ENCODE measurements around the gene MAP2K6. TPM values are rescaled to one million over a fixed set of nuclear protein-coding genes. Genes with fewer than 3 reads are reported as not detected.

Gene MAP2K6
- total and polyA plus RNA-seq, 2 of the 8 experiments (the other 6 are each of a cell fraction or from before 2014, with no cell fraction given), result 11.0 to 44.1 TPM

DNA sequence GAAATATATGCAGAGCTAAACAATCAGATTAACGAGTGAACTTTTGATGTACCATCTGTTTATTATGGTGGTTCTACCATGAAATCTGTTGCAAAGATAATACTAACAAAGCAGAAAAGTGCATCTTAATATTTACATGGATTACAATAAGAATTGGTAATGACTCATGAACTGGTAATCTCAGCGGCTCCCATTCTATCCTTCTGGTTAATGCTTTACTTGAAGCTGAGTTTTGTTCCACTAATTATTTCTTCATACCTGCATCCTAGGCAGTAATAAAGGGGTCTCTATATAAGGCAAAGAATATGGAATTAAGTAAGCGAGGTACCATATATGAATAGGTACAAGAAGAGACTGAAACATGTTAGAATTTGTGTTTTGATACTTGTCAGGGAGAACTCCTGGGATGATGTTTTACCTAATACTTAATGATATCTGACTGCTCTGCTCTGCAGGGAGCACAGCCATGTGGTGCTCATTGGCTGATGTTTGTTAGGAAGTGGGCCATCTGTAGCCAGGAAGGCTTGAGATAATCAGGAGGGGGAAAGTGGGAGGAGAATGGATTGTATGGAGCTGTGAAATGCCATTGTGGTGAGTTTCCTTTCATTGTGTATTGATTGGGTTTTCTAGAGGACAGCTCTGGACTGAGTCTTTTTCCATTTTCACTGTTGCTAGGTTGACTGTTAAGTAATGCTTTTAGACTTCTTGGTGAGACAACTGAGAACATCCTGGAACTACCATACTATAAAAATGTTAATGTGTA is 52.6 kb downstream of the MAP2K6 start:
- DNase-seq (ENCODE audit: low read depth in 1 of 2, low spot score in 2 of 2) (no peak), FAIRE-seq (peak; percentile 60)
- Histone ChIP-seq H3K9me3 (ENCODE audit: insufficient read depth in 2 of 2, low read depth in 1 of 2, low read length in 1 of 2) (no peaks in the 10 kb centered on the region; a peak in 1 of 4 replicates), H3K18ac (ENCODE audit: extremely low read depth, low read length) (no peak overlapping the region), H2BK20ac (ENCODE audit: low read length) (no peak overlapping the region), H4K5ac (ENCODE audit: insufficient read length, low read depth, low read length) (no peak overlapping the region), H3K4me1 (replicated peaks in 1 of 4; ENCODE audit: control insufficient read depth in 3 of 4, insufficient read depth in 4 of 4, low read length in 3 of 4) (peaks cover 0 to 17% (median 12%) of the 10 kb centered on the region in 4 experiments; a peak in 4 of 7 replicates), H3K4me2 (ENCODE audit: insufficient read depth in 1 of 2, low read depth in 2 of 2, low read length in 2 of 2) (no peak overlapping the region), H3K23me2 (ENCODE audit: low read depth, low read length) (no peaks in the 10 kb centered on the region), H2BK5ac (ENCODE audit: low read depth, low read length) (no peak overlapping the region), H3K79me1 (ENCODE audit: low read depth, low read length) (no peaks in the 10 kb centered on the region), H3K14ac (ENCODE audit: insufficient read length) (no peak overlapping the region), H4K8ac (ENCODE audit: extremely low read depth, insufficient read depth, low read length) (no peak overlapping the region), H3K4me3 (ENCODE audit: extremely low read depth in 1 of 4, insufficient read depth in 2 of 4, low read depth in 3 of 4, low read length in 4 of 4) (peak overlapping the region in 1 of 4 experiments; percentile 7; a peak in 1 of 8 replicates), H4K91ac (replicated peaks; ENCODE audit: insufficient read length, low read length) (no peak overlapping the region), H3K56ac (replicated peaks; ENCODE audit: insufficient read length, low read depth, low read length) (no peak overlapping the region), H3K4ac (replicated peaks; ENCODE audit: insufficient read length, low read depth, low read length) (no peak overlapping the region), H2BK120ac (replicated peaks; ENCODE audit: low read depth, low read length) (no peak overlapping the region), H3K27ac (ENCODE audit: low read depth, low read length) (no peak overlapping the region), H3K9ac (replicated peaks in 1 of 4; ENCODE audit: extremely low read depth in 1 of 4, low read depth in 3 of 4, low read length in 3 of 4) (no peak overlapping the region), H3K27me3 (replicated peaks in 1 of 4; ENCODE audit: control insufficient read depth in 3 of 4, extremely low read depth in 1 of 4, insufficient read depth in 3 of 4, low read length in 3 of 4) (no peaks in the 10 kb centered on the region), H2BK15ac (ENCODE audit: low read length) (no peak overlapping the region), H2BK12ac (ENCODE audit: low read depth, low read length) (no peak overlapping the region), H3K36me3 (ENCODE audit: control insufficient read depth in 2 of 4, insufficient read depth in 4 of 4, low read length in 3 of 4) (peaks cover 0 to 3% (median 0%) of the 10 kb centered on the region in 4 experiments; a peak in 1 of 8 replicates), H2AK5ac (ENCODE audit: low read depth, low read length) (no peak overlapping the region), H2AFZ (ENCODE audit: low read length) (no peak overlapping the region), H3K23ac (ENCODE audit: insufficient read length) (no peak overlapping the region), H3K79me2 (ENCODE audit: control insufficient read depth in 1 of 2, insufficient read depth in 2 of 2, low read length in 2 of 2) (peaks cover 0 to 13% of the 10 kb centered on the region in 2 experiments; a peak in 2 of 4 replicates), H4K20me1 (replicated peaks in 1 of 2; ENCODE audit: control insufficient read depth in 1 of 2, insufficient read depth in 2 of 2, low read length in 2 of 2) (no peaks in the 10 kb centered on the region)
- CTCF ChIA-PET (ENCODE audit: partially characterized antibody), result interaction anchor here (0.8 to 1.1 kb wide), 5 partner anchors 10 to 63 kb away, joined by 3 to 4 read pairs (median 3); no protein-coding TSS in a partner anchor
- POLR2A ChIA-PET (ENCODE audit: partially characterized antibody), result interaction anchor here (0.6 to 1.8 kb wide), 6 partner anchors 11 to 55 kb away, joined by 3 to 5 read pairs (median 4); no protein-coding TSS in a partner anchor
- 80% methylated on average over 3 of the region's 3 CpGs; no CpG with 5 or more reads in 1 of the 2 experiments for WGBS, 2 experiments (ENCODE audit: extremely low coverage in 1 of 2, insufficient coverage in 1 of 2, insufficient read length in 1 of 2, insufficient replicate concordance in 2 of 2, low coverage in 1 of 2, low lambda C conversion rate in 2 of 2, missing lambda C conversion rate in 1 of 2)
- TF ChIP-seq JUND (IDR thresholded peaks at IDR 0.05; ENCODE audit: low read length) (peak; percentile 37; the same call in 1 of the 2 replicates), CREB1 (IDR thresholded peaks at IDR 0.05) (no peak), NANOG (IDR thresholded peaks at IDR 0.05; ENCODE audit: insufficient read depth, low read depth, low read length, poor library complexity, severe bottlenecking) (no peak), FOSL1 (IDR thresholded peaks at IDR 0.05; ENCODE audit: insufficient read depth, low read depth, low read length) (no peak), SP4 (IDR thresholded peaks at IDR 0.05; ENCODE audit: low read length) (no peak), RFX5 (IDR thresholded peaks at IDR 0.05; ENCODE audit: borderline replicate concordance, low read depth, low read length) (peak; percentile 56; the same call in 1 of the 2 replicates), SIN3A (conservative IDR thresholded peaks at IDR 0.05 in 1 of 2, IDR thresholded peaks at IDR 0.05 in 1 of 2; ENCODE audit: low read depth in 1 of 2, low read length in 2 of 2) (no peak), SUZ12 (IDR thresholded peaks at IDR 0.05; ENCODE audit: low read length) (no peak), EGR1 (IDR thresholded peaks at IDR 0.05; ENCODE audit: borderline replicate concordance, low read depth, low read length) (no peak), SIRT6 (IDR thresholded peaks at IDR 0.05; ENCODE audit: low read length) (no peak), TCF12 (IDR thresholded peaks at IDR 0.05; ENCODE audit: low read depth, low read length) (no peak), SAP30 (IDR thresholded peaks at IDR 0.05; ENCODE audit: insufficient read depth, insufficient replicate concordance, low read length) (no peak)

Data from H1 (cell line).